ENCODE measurements around the gene PPP1R1B. TPM values are rescaled to one million over a fixed set of nuclear protein-coding genes. Genes with fewer than 3 reads are reported as not detected.

The PPP1R1B gene
- total RNA-seq, 2 experiments from 2014 or later, result not detected

GRCh38 chr17:39599004-39599664 lies 27.6 kb upstream of the PPP1R1B start:
- ChIA-PET CTCF (interaction anchor here (1.2 to 3.1 kb wide), 3 partner anchors 23 to 89 kb away, joined by 3 to 10 read pairs (median 8); partner anchors contain the start of gene PGAP3), POLR2A (no interaction called here)

DNA sequence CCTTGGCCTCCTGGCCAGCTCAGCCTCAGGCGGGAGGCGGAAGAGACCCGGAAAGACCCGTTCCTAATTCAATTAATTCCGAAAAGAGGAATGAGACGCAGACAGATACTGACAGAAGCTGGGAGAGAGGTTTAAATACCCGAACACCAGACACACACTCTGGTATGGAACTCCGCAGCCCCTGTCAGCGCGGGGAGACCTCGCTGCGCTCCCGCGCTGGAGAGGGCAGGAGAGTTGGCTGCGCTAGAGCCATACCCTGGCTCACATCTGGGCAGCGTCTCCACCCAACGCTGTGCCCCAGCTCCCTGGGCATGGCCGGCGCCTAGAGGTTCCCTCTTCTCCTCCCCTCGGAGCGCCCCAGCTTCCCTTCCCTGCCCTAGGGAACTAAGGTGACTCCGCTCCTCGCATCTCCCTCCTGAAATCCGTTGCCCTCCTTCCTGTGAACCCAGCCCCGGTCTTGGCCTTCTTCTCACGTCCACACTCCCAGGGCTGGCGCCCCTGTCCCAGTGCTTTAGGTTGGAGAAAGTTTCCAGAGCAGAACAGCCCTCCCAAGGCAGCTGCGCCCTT lies 27.0 kb upstream of the PPP1R1B start:
- ChIA-PET POLR2A (no interaction called here), CTCF (interaction anchor here (3.1 kb wide), 1 partner anchor 23 kb away, joined by 10 read pairs; no protein-coding TSS in a partner anchor)

DNA sequence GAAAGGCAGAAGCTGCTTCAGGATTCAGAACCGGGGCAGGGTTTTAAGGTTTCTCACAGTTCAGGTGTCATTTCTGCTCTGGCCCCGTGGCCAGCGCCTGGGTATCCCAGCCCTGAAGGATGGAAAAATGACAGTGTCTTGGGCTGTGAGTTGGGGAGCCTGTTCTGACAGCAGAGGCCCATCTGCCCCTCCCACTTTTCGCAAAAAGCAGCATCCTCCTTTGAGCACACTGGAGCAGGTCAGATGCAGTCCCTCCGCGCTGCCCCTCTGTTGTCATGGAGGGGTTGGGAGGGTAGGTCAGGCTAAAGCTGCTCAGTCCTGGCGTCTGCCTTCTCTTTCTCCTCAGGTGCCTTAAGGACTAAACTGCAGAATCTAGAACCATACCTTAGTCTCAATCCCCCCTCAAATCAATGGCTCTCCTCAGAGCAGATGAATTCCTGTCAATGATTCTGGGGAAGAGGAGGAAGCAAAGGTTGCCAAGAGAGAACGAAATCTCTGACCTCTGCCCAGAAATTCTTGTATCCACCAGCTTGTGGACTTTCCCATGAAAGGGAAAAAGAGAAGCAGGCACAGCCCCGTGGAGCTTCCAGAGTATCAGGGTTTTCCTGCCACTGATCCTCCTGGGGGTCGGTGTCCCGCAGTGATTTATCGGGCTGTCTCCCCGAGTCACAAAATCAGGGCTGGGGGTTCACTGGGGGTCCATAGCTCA lies 26.3 kb upstream of the PPP1R1B start:
- ChIA-PET POLR2A (no interaction called here), CTCF (interaction anchor here (2.2 to 3.1 kb wide), 2 partner anchors 18 to 22 kb away, joined by 6 to 10 read pairs; no protein-coding TSS in a partner anchor)

DNA sequence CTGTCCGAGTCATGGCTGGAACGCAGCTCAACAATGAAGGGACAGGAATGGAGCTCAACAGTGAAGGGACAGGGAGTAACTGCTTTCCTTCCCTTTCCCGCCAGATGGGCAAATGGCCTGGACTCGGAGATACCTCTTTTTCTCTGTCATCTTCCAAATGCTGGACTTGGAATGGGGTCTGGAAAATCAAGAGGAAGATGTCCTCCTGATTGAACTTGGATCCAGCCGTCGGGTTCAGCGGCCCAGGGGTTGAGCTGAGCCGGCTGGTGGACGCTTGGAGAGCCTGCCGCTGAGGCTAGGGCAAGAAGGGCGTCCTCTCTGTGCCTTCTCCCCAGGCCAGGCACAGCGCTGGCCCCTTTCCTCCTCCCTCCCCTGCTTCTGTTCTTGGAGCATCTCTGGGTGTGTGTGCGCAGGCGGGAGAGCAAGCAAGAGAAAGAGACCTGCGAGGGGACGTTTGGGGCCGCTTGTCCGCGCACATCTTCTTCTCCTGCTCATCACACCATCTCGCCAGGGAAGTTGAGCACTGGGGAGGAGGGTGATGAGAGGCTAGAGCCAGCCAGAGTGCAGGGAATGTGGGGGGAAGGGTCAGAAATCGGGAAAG lies 25.7 kb upstream of the PPP1R1B start:
- CTCF ChIA-PET, result interaction anchor here (2.2 to 3.1 kb wide), 2 partner anchors 17 to 22 kb away, joined by 6 to 10 read pairs; no protein-coding TSS in a partner anchor
- POLR2A ChIA-PET, result no interaction called here

- ChIA-PET CTCF (interaction anchor here (2.2 to 3.1 kb wide), 2 partner anchors 17 to 21 kb away, joined by 6 to 10 read pairs; no protein-coding TSS in a partner anchor), POLR2A (no interaction called here)
Observed at GRCh38 chr17:39601758-39602532, 24.8 kb upstream of the PPP1R1B start.

GRCh38 chr17:39602533-39603303 lies 24.0 kb upstream of the PPP1R1B start:
- ChIA-PET POLR2A (no interaction called here), CTCF (interaction anchor here (2.2 to 7.0 kb wide), 3 partner anchors 16 to 20 kb away, joined by 6 to 34 read pairs (median 10); no protein-coding TSS in a partner anchor)

- CTCF ChIA-PET, result interaction anchor here (7.0 kb wide), 1 partner anchor 19 kb away, joined by 34 read pairs; no protein-coding TSS in a partner anchor
- POLR2A ChIA-PET, result no interaction called here
Observed at GRCh38 chr17:39603304-39604016, 23.3 kb upstream of the PPP1R1B start.

DNA sequence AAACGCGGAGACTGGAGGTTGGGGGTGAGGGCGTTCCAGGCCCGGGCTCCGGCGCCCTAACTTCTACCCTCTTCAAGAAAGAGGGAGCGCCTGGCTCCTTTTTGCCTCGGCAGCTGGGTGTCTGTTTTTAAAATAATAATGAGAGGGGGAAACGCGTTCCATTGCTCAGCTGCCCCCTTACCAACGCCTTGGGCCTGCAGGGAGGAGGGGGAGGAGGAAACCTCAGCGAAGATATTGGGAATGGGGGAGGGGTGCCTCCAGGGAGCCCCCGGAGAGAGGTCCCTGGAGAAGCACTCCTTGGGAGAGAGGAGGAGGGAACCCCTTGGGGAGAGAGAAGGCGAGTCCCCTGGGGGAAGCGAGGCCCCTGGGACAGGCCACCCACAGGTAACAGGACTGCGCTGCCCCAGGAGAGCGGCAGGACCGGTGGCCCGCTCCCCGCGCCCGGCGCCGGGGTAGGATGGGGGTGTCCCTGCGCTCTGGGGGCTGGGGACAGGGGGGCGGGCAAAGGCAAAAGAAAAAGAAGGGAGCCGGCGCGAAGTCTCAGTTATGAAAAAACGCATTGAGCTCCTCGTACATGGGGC lies 21.8 kb upstream of the PPP1R1B start:
- CTCF ChIA-PET, result interaction anchor here (0.8 to 7.0 kb wide), 3 partner anchors 18 to 46 kb away, joined by 3 to 34 read pairs (median 3); no protein-coding TSS in a partner anchor

GRCh38 chr17:39605492-39606433 lies 21.0 kb upstream of the PPP1R1B start:
- ChIA-PET POLR2A (interaction anchor here (0.5 kb wide), 1 partner anchor 543 kb away, joined by 4 read pairs; no protein-coding TSS in a partner anchor), CTCF (interaction anchor here (1.1 to 7.0 kb wide), 2 partner anchors 17 to 22 kb away, joined by 3 to 34 read pairs; no protein-coding TSS in a partner anchor)

More for the DNA sequence above, 21.8 kb upstream of the PPP1R1B start:
- POLR2A ChIA-PET, result no interaction called here

DNA sequence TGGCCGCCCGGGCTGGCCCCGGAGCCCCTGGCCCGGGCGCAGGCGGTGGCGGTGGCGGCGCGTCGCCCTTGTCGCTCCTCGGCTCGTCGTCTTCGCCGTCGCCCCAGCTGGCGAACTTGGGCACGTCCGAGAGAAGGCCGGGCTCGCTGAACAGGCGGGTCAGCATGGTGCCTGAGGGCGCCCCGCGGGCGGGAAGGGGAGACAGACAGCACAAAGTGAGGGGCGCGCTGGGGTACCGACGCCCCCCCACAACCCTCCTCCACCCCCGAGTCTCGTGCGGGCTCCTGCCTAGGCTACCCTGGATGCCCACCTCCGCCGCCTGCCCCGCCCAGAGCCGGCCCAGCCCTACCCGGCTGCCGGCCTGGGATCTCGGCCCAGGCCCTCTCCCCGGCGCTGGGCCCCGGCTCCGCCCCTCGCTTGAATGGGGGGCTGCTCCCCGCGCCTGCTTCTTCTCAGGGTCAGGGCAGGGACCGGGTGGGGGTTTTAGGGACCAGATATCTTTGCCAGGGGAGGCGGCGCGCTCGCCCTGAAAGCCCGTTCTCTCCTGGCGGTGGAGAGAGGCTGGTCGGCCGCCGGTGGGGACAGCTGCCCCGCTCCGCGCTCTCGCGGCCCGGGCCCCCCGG lies 20.2 kb upstream of the PPP1R1B start:
- ChIA-PET POLR2A (interaction anchor here (0.5 kb wide), 1 partner anchor 542 kb away, joined by 4 read pairs; no protein-coding TSS in a partner anchor), CTCF (interaction anchor here (1.1 to 7.0 kb wide), 2 partner anchors 16 to 21 kb away, joined by 3 to 34 read pairs; no protein-coding TSS in a partner anchor)

DNA sequence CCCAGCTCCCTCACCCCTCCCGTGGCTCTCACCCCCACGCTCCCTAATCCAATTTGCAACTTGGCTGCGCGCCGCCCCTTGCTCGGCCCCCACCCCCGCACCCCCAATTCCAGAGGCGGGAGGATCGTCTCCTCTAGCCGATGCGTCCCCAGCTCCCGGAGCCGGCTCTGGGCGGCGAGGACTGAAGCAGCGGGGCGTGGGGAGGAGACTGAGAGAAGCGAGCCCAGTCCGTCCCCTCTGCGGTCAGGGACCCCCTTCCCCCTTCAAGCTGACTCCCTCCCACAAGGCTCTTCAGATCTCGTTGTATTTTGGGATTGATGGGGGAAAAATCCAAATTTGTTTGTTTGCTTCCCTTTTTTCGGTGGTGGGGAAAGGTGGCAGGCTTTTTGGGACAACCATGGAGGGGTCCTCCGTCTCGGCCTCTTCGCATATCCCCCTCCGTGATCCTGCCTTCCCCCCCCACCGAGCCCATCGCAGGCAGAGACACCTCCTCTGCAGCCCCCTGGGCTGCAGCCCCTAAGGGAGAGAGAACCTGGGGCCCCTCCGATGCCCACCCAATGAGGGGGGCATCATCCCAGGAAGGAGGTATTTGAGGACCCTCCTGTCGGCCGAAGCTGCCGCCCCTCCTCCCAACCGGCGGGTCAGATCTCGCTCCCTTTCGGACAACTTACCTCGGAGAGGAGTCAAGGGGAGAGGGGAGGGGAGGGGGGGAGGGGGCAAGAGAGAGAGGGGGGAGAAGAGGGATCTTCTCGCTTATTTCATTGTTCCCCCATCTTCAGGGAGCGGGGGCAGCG lies 19.5 kb upstream of the PPP1R1B start:
- CTCF ChIA-PET, result interaction anchor here (7.0 kb wide), 1 partner anchor 15 kb away, joined by 34 read pairs; no protein-coding TSS in a partner anchor
- POLR2A ChIA-PET, result no interaction called here

DNA sequence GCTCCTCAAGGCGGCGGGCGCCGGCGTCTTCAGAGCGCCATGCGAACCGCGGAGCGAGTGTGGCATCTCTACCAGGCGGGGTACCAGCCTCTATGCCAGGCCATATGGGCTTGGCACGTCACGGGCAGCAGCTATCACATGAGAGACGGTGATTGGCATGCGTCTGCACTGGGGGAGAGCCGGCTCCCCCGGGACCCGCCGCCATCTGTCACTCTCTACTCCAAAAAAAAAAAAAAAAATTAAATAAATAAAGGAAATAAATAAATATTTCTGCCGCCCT lies 19.0 kb upstream of the PPP1R1B start, which contains the start of gene NEUROD2:
NEUROD2 (minus strand) TSS at position 70 of the 280 bp plus-strand sequence. CDS start 1,321 bp downstream, outside the sequence.
- POLR2A ChIA-PET, result no interaction called here

GRCh38 chr17:39608142-39608981 lies 18.4 kb upstream of the PPP1R1B start:
- POLR2A ChIA-PET, result no interaction called here
- CTCF ChIA-PET, result interaction anchor here (7.0 kb wide), 1 partner anchor 14 kb away, joined by 34 read pairs; no protein-coding TSS in a partner anchor

More for the DNA sequence above, 19.0 kb upstream of the PPP1R1B start, which contains the start of gene NEUROD2:
- CTCF ChIA-PET, result interaction anchor here (7.0 kb wide), 1 partner anchor 15 kb away, joined by 34 read pairs; no protein-coding TSS in a partner anchor

All from activated CD8-positive, alpha-beta memory T cell treated with anti-CD3 and anti-CD28 coated beads for 36 hours (primary cell).